ENCODE results near the gene DOLPP1.

Gene DOLPP1

GRCh38 chr9:129076640-129077037, 4.3 kb upstream of the DOLPP1 start:
- WGBS (ENCODE audit: extremely low coverage, insufficient coverage, insufficient read length), result no CpG with 5 or more reads among the region's 11 CpGs
- no peak overlapping the region for H3K4me2 ChIP-seq (ENCODE audit: low read length)
- H3K79me1 ChIP-seq (ENCODE audit: low read length), result peaks cover 6% of the 10 kb centered on the region
- no peak overlapping the region for H4K12ac ChIP-seq (ENCODE audit: low read depth, low read length)
- H3K18ac ChIP-seq (ENCODE audit: low read length), result no peak overlapping the region
- peaks cover 5% of the 10 kb centered on the region for H3K79me2 ChIP-seq (ENCODE audit: control insufficient read depth, insufficient read depth, low read length, poor library complexity)
- H3K27me3 ChIP-seq (ENCODE audit: insufficient read depth, low read length), result no peaks in the 10 kb centered on the region
- H2BK120ac ChIP-seq (ENCODE audit: insufficient read depth, low read length, poor library complexity), result no peak overlapping the region
- peaks cover 6% of the 10 kb centered on the region in 2 experiments for H3K4me1 ChIP-seq (ENCODE audit: control insufficient read depth in 1 of 2, insufficient read depth in 2 of 2, low read length in 2 of 2)
- no peak overlapping the region for H3K14ac ChIP-seq (ENCODE audit: low read length)
- H3K23ac ChIP-seq (ENCODE audit: low read length), result no peak overlapping the region
- DNase-seq, result no peak
- H3K36me3 ChIP-seq (ENCODE audit: control insufficient read depth in 1 of 2, insufficient read depth in 2 of 2, low read length in 2 of 2), result peaks cover under 1 to 3% of the 10 kb centered on the region in 2 experiments
- no peak overlapping the region for H4K91ac ChIP-seq (ENCODE audit: low read depth, low read length)
- H2AFZ ChIP-seq (ENCODE audit: insufficient read depth, low read length, poor library complexity), result no peak overlapping the region
- no peak overlapping the region for H4K8ac ChIP-seq (ENCODE audit: low read depth, low read length)
- H2BK12ac ChIP-seq (ENCODE audit: low read length), result no peak overlapping the region
- H3K9me3 ChIP-seq (ENCODE audit: insufficient read depth, low read depth, low read length), result no peaks in the 10 kb centered on the region
- no peak overlapping the region for H3K4me3 ChIP-seq (ENCODE audit: low read depth, low read length)
- H3K4ac ChIP-seq (ENCODE audit: low read depth, low read length), result no peak overlapping the region
- H2AK5ac ChIP-seq (ENCODE audit: low read length), result no peak overlapping the region
- no peak overlapping the region for H3K9ac ChIP-seq (ENCODE audit: low read length)
- no peak overlapping the region for H2BK5ac ChIP-seq (ENCODE audit: low read depth, low read length, poor library complexity)
- H3K27ac ChIP-seq (ENCODE audit: low read depth, low read length), result no peak overlapping the region

- Histone ChIP-seq H3K79me2 (ENCODE audit: control insufficient read depth, insufficient read depth, low read length, poor library complexity) (peaks cover 6% of the 10 kb centered on the region), H3K18ac (ENCODE audit: low read length) (no peak overlapping the region), H3K23ac (ENCODE audit: low read length) (no peak overlapping the region), H3K27ac (ENCODE audit: low read depth, low read length) (no peak overlapping the region), H2BK12ac (ENCODE audit: low read length) (no peak overlapping the region), H4K91ac (ENCODE audit: low read depth, low read length) (no peak overlapping the region), H4K12ac (ENCODE audit: low read depth, low read length) (no peak overlapping the region), H3K4me2 (ENCODE audit: low read length) (no peak overlapping the region), H3K4ac (ENCODE audit: low read depth, low read length) (no peak overlapping the region), H2BK5ac (ENCODE audit: low read depth, low read length, poor library complexity) (no peak overlapping the region), H3K36me3 (ENCODE audit: control insufficient read depth in 1 of 2, insufficient read depth in 2 of 2, low read length in 2 of 2) (no peaks in the 10 kb centered on the region), H4K8ac (ENCODE audit: low read depth, low read length) (no peak overlapping the region), H3K79me1 (ENCODE audit: low read length) (peaks cover 7% of the 10 kb centered on the region), H3K27me3 (ENCODE audit: insufficient read depth, low read length) (no peaks in the 10 kb centered on the region), H3K9ac (ENCODE audit: low read length) (no peak overlapping the region), H3K9me3 (ENCODE audit: insufficient read depth, low read depth, low read length) (no peaks in the 10 kb centered on the region), H2AFZ (ENCODE audit: insufficient read depth, low read length, poor library complexity) (no peak overlapping the region), H3K4me3 (ENCODE audit: low read depth, low read length) (no peak overlapping the region), H2BK120ac (ENCODE audit: insufficient read depth, low read length, poor library complexity) (no peak overlapping the region), H3K14ac (ENCODE audit: low read length) (no peak overlapping the region), H3K4me1 (ENCODE audit: control insufficient read depth in 1 of 2, insufficient read depth in 2 of 2, low read length in 2 of 2) (peaks cover 11 to 12% of the 10 kb centered on the region in 2 experiments), H2AK5ac (ENCODE audit: low read length) (no peak overlapping the region)
- no peak for DNase-seq
- no CpG with 5 or more reads among the region's 10 CpGs for WGBS (ENCODE audit: extremely low coverage, insufficient coverage, insufficient read length)
These were observed 3.7 kb upstream of the DOLPP1 start for GRCh38 chr9:129077236-129077635.

- Histone ChIP-seq H3K27ac (ENCODE audit: low read depth, low read length) (no peak overlapping the region), H3K14ac (ENCODE audit: low read length) (no peak overlapping the region), H2BK12ac (ENCODE audit: low read length) (no peak overlapping the region), H3K18ac (ENCODE audit: low read length) (no peak overlapping the region), H2BK120ac (ENCODE audit: insufficient read depth, low read length, poor library complexity) (no peak overlapping the region), H3K79me1 (ENCODE audit: low read length) (peaks cover 7% of the 10 kb centered on the region), H3K4me3 (ENCODE audit: low read depth, low read length) (no peak overlapping the region), H3K4ac (ENCODE audit: low read depth, low read length) (no peak overlapping the region), H2AK5ac (ENCODE audit: low read length) (no peak overlapping the region), H3K9ac (ENCODE audit: low read length) (no peak overlapping the region), H3K9me3 (ENCODE audit: insufficient read depth, low read depth, low read length) (peaks cover 1% of the 10 kb centered on the region), H3K79me2 (ENCODE audit: control insufficient read depth, insufficient read depth, low read length, poor library complexity) (peaks cover 6% of the 10 kb centered on the region), H2AFZ (ENCODE audit: insufficient read depth, low read length, poor library complexity) (no peak overlapping the region), H3K27me3 (ENCODE audit: insufficient read depth, low read length) (no peaks in the 10 kb centered on the region), H3K4me1 (ENCODE audit: control insufficient read depth in 1 of 2, insufficient read depth in 2 of 2, low read length in 2 of 2) (peaks cover 11 to 12% of the 10 kb centered on the region in 2 experiments), H2BK5ac (ENCODE audit: low read depth, low read length, poor library complexity) (no peak overlapping the region), H3K23ac (ENCODE audit: low read length) (no peak overlapping the region), H4K91ac (ENCODE audit: low read depth, low read length) (no peak overlapping the region), H3K4me2 (ENCODE audit: low read length) (no peak overlapping the region), H3K36me3 (ENCODE audit: control insufficient read depth in 1 of 2, insufficient read depth in 2 of 2, low read length in 2 of 2) (peaks cover 0 to 2% of the 10 kb centered on the region in 2 experiments), H4K8ac (ENCODE audit: low read depth, low read length) (no peak overlapping the region), H4K12ac (ENCODE audit: low read depth, low read length) (no peak overlapping the region)
- no peak for DNase-seq
- no CpG with 5 or more reads among the region's 18 CpGs for WGBS (ENCODE audit: extremely low coverage, insufficient coverage, insufficient read length)
These were observed 2.0 kb upstream of the DOLPP1 start for GRCh38 chr9:129078691-129079503.

- Histone ChIP-seq H2AFZ (ENCODE audit: insufficient read depth, low read length, poor library complexity) (no peak overlapping the region), H2BK120ac (ENCODE audit: insufficient read depth, low read length, poor library complexity) (no peak overlapping the region), H4K8ac (ENCODE audit: low read depth, low read length) (no peak overlapping the region), H3K23ac (ENCODE audit: low read length) (no peak overlapping the region), H3K79me2 (ENCODE audit: control insufficient read depth, insufficient read depth, low read length, poor library complexity) (peaks cover 6% of the 10 kb centered on the region), H4K91ac (ENCODE audit: low read depth, low read length) (no peak overlapping the region), H3K79me1 (ENCODE audit: low read length) (peaks cover 7% of the 10 kb centered on the region), H2AK5ac (ENCODE audit: low read length) (no peak overlapping the region), H3K27ac (ENCODE audit: low read depth, low read length) (no peak overlapping the region), H3K9ac (ENCODE audit: low read length) (no peak overlapping the region), H2BK12ac (ENCODE audit: low read length) (no peak overlapping the region), H3K4me3 (ENCODE audit: low read depth, low read length) (no peak overlapping the region), H3K4ac (ENCODE audit: low read depth, low read length) (no peak overlapping the region), H3K14ac (ENCODE audit: low read length) (no peak overlapping the region), H4K12ac (ENCODE audit: low read depth, low read length) (no peak overlapping the region), H3K4me2 (ENCODE audit: low read length) (peak overlapping the region; percentile 81), H2BK5ac (ENCODE audit: low read depth, low read length, poor library complexity) (no peak overlapping the region), H3K9me3 (ENCODE audit: insufficient read depth, low read depth, low read length) (peaks cover 1% of the 10 kb centered on the region), H3K4me1 (ENCODE audit: control insufficient read depth in 1 of 2, insufficient read depth in 2 of 2, low read length in 2 of 2) (peaks cover 11 to 12% of the 10 kb centered on the region in 2 experiments), H3K36me3 (ENCODE audit: control insufficient read depth in 1 of 2, insufficient read depth in 2 of 2, low read length in 2 of 2) (peaks cover 2 to 9% of the 10 kb centered on the region in 2 experiments), H3K27me3 (ENCODE audit: insufficient read depth, low read length) (no peaks in the 10 kb centered on the region), H3K18ac (ENCODE audit: low read length) (no peak overlapping the region)
- DNase-seq, result no peak
- WGBS (ENCODE audit: extremely low coverage, insufficient coverage, insufficient read length), result no CpG with 5 or more reads among the region's 13 CpGs
These were observed 1.1 kb upstream of the DOLPP1 start for GRCh38 chr9:129079829-129080228.
